Mesothelial cell of epicardium (in vitro differentiated cells): ENCODE data around the gene RIPPLY3. TPM values are rescaled to one million over a fixed set of nuclear protein-coding genes. Genes with fewer than 3 reads are reported as not detected.
"Not testable (repeated sequence)": the region's sequence is repeated elsewhere in the genome, so short reads cannot be mapped to it uniquely, and the experiment has no call there.

Source experiments
- DNase-seq, 2 experiments: peaks; one replicate each; pipeline ENCODE4 v3.0.0; 2021; ENCODE audit warnings: low spot score in 2 of 2; ENCODE audit not compliant: unreplicated experiment in 2 of 2
- H3K27ac Mint-ChIP-seq: 2 replicates; pipeline ENCODE4 v1.8.0; 2021; ENCODE audit warnings: mixed read lengths
- H3K27me3 Mint-ChIP-seq: 2 replicates; pipeline ENCODE4 v1.8.0; 2021; ENCODE audit warnings: low read depth, mixed read lengths
- H3K36me3 Mint-ChIP-seq: 2 replicates; pipeline ENCODE4 v1.8.0; 2021; ENCODE audit warnings: mixed read lengths
- H3K4me1 Mint-ChIP-seq: 2 replicates; pipeline ENCODE4 v1.8.0; 2021; ENCODE audit warnings: mixed read lengths
- H3K4me3 Mint-ChIP-seq: 2 replicates; pipeline ENCODE4 v1.8.0; 2021; ENCODE audit warnings: mild to moderate bottlenecking, moderate library complexity, mixed read lengths
- H3K9me3 Mint-ChIP-seq: 2 replicates; pipeline ENCODE4 v1.8.0; 2021; ENCODE audit warnings: mixed read lengths
- total RNA-seq: library from RNA; stranded (reverse); gene quantifications from 3 replicates; pipeline ENCODE4 v1.2.1, GENCODE V29; 2021
- TF ChIP-seq, protein P1 (sequence below): fragments of 200-600 bp; sonication (generic); IDR thresholded peaks from one replicate; pipeline ENCODE4 v1.5.0; 2021; ENCODE audit warnings: antibody characterized with exemption; ENCODE audit not compliant: unreplicated experiment

Gene RIPPLY3
- total RNA-seq, 1 donor from 2014 or later = 0.54 TPM

DNA sequence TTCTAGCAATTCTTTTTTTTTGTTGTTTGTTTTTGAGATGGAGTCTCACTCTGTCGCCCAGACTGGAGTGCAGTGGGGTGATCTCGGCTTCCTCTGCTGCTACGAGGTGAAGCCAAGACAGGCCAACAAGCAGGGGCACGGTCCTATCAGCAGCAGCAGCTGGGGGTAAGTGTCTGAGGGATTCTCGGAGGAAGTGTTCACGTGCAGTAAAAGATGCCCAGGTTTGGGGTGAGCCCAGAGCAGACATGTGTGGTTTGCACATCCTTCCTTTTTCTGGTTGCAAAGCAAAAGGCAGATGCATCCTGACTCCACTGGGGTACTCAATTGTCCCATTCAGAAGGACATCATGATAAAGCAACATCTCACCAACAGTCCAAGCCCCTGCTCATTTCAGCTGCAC lies 38.6 kb downstream of the RIPPLY3 start:
- DNase-seq = no peak
- TF ChIP-seq, protein P1, sequence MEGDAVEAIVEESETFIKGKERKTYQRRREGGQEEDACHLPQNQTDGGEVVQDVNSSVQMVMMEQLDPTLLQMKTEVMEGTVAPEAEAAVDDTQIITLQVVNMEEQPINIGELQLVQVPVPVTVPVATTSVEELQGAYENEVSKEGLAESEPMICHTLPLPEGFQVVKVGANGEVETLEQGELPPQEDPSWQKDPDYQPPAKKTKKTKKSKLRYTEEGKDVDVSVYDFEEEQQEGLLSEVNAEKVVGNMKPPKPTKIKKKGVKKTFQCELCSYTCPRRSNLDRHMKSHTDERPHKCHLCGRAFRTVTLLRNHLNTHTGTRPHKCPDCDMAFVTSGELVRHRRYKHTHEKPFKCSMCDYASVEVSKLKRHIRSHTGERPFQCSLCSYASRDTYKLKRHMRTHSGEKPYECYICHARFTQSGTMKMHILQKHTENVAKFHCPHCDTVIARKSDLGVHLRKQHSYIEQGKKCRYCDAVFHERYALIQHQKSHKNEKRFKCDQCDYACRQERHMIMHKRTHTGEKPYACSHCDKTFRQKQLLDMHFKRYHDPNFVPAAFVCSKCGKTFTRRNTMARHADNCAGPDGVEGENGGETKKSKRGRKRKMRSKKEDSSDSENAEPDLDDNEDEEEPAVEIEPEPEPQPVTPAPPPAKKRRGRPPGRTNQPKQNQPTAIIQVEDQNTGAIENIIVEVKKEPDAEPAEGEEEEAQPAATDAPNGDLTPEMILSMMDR = no peak
- Mint-ChIP-seq H3K9me3 (peaks cover 14% of the 10 kb centered on the region), H3K27ac (no peak overlapping the region), H3K27me3 (no peaks in the 10 kb centered on the region), H3K4me3 (no peak overlapping the region), H3K4me1 (peaks cover 7% of the 10 kb centered on the region), H3K36me3 (peaks cover 3% of the 10 kb centered on the region)

DNA sequence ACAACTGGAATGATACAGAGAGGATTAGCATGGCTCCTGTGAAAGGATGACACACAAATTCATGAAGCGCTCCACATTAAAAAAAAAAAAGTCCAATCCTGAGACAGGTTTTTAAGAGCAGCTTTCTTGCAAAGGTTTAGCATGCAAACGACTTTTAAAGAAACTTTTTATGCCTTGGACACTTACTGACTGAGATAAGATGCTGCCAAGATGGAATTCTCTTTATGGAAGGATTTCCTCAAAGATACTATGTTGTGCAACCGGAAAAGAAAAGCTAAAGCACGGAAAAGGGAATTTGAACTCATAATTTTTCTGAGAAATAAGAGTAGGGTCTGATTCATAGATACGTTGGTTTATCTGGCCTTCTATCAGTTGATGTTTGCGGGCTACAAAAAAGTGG lies 39.1 kb downstream of the RIPPLY3 start:
- TF ChIP-seq, protein P1 = no peak
- Mint-ChIP-seq H3K9me3 (peaks cover 18% of the 10 kb centered on the region), H3K36me3 (peaks cover 3% of the 10 kb centered on the region), H3K27me3 (no peaks in the 10 kb centered on the region), H3K4me3 (no peak overlapping the region), H3K27ac (no peak overlapping the region), H3K4me1 (peaks cover 7% of the 10 kb centered on the region)
- DNase-seq = no peak

DNA sequence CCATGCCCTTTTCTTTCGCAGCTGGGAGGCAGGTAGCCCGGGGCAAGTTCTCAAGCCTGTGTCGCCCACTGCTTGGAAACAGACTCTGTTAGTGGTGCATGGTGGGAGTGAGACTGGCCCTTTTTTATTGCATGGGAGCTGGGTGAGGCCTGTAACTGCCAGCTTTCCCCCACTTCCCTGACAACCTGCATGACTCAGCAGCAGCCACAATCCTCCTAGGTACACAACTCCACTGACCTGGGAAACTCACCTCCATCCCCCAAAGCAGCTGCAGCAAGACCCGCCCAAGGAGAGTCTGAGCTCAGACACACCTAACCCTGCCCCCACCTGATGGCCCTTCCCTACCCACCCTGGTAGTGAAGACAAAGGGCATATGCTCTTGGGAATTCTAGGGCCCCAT lies 40.6 kb downstream of the RIPPLY3 start:
- peaks cover 7% of the 10 kb centered on the region for H3K4me1 Mint-ChIP-seq
- H3K9me3 Mint-ChIP-seq = peaks cover 18% of the 10 kb centered on the region
- no peaks in the 10 kb centered on the region for H3K27me3 Mint-ChIP-seq
- no peak overlapping the region for H3K27ac Mint-ChIP-seq
- TF ChIP-seq, protein P1 = no peak
- peaks cover 5% of the 10 kb centered on the region for H3K36me3 Mint-ChIP-seq
- no peak for DNase-seq
- H3K4me3 Mint-ChIP-seq = no peak overlapping the region

DNA sequence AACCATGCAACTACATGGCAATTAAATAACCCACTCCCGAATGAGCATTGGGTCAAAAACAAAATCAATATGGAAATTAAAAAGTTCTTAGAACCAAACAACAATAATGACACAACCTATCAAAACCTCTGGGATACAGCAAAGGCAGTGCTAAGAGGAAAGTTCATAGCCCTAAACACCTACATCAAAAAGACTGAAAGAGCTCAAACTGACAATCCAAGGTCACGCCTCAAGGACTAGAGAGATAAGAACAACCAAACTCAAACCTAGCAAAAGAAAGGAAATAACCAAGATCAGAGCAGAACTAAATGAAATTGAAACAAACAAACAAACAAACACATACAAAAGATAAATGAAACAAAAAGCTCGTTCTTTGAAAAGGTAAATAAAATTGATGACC lies 43.2 kb downstream of the RIPPLY3 start:
- H3K36me3 Mint-ChIP-seq, H3K4me3 Mint-ChIP-seq, DNase-seq, H3K27ac Mint-ChIP-seq, H3K27me3 Mint-ChIP-seq: not testable (repeated sequence)
- Mint-ChIP-seq H3K4me1 (peaks cover 12% of the 10 kb centered on the region), H3K9me3 (peaks cover 18% of the 10 kb centered on the region)

DNA sequence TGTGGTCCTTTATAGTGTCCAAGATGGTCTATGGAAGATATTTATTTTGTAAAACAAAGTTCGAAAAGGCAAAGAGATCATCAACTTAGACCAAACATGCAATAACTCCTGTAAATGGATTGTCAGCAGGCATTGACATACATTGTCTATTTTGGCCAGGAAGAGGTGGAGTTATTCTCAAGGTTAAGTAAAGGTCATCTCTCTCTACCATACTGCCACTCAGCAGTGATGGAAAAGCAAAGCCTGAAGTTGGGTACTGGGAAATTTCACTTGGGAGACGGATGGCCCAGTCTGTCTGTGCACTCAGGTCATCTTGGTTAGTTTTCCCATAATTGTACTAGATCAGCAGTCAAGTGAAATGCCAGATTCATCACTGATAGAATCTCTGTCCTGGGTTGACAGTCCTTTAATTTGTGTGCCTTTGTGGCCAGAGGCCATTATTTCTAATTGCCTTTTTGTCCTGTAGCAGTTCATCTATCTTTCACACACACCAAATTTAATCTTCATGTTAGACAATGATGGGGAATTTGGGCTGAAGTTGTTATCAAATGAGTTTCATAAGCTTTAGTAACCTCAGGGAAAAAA lies 48.9 kb downstream of the RIPPLY3 start:
- TF ChIP-seq, protein P1 = no peak

DNA sequence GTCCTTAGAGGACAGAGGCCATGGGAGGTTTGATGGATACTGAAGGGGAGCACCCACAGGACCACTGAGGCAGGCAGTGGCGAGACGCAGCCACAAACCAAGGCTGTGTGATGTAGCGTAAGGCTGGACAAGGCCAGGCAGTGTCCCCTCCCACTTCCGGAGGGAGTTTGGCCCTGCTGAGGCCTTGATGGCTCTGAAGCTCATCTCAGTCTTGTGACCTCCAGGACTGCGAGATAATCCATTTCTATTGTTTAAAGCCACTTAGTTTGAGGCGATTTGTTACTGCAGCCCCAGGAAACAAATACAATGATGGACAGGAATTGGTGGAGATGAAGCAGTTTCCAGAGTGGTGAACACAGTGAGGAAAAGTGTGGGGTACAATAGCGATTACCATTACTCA lies 51.1 kb downstream of the RIPPLY3 start:
- TF ChIP-seq, protein P1 = no peak
- Mint-ChIP-seq H3K4me1 (peaks cover 28% of the 10 kb centered on the region), H3K36me3 (no peaks in the 10 kb centered on the region), H3K27me3 (no peaks in the 10 kb centered on the region), H3K27ac (no peak overlapping the region), H3K4me3 (no peak overlapping the region), H3K9me3 (peaks cover 6% of the 10 kb centered on the region)
- DNase-seq = no peak

More for the DNA sequence above, 48.9 kb downstream of the RIPPLY3 start:
- H3K36me3 Mint-ChIP-seq = peaks cover 2% of the 10 kb centered on the region
- H3K9me3 Mint-ChIP-seq = peaks cover 8% of the 10 kb centered on the region
- no peak for DNase-seq
- H3K4me3 Mint-ChIP-seq = no peak overlapping the region
- no peaks in the 10 kb centered on the region for H3K27me3 Mint-ChIP-seq
- H3K27ac Mint-ChIP-seq = no peak overlapping the region
- H3K4me1 Mint-ChIP-seq = peaks cover 20% of the 10 kb centered on the region
